Measurements from ENCODE around the gene WIZ. TPM values are rescaled to one million over a fixed set of nuclear protein-coding genes. Genes with fewer than 3 reads are reported as not detected.
A peak's percentile ranks its signal among the peaks of the same experiment; 100 is the strongest.
"Not testable (repeated sequence)": the region's sequence is repeated elsewhere in the genome, so short reads cannot be mapped to it uniquely, and the experiment has no call there.

The WIZ gene
- polyA plus RNA-seq, 3 donors from 2014 or later: 0.78 to 1.5 TPM; not detected in 1

DNA sequence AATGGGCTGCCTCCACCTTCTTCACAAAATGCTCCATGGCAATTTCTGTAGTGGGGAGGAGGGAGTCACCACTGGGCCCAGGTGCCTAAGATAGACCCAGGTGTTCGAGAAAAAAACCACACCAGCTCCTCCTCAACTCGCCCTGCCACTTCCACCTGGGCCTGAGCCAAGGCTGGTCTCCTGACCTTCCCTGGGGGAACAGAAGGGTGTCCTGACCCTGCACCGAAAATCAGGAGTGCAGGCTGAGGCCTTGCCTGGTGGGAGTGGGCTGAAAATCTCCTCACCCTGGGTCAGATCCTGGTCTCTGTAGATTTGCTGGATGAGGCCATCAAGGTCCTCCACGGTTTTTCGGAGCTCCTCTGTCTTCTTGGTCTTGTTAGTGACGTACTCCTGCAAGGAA is 52.5 kb downstream of the WIZ start:
- H3K4me1 Mint-ChIP-seq: no peaks in the 10 kb centered on the region
- no peak overlapping the region for H3K27ac Mint-ChIP-seq
- H3K4me3 Mint-ChIP-seq: no peak overlapping the region
- H3K36me3 Mint-ChIP-seq: peaks cover 10 to 31% (median 16%) of the 10 kb centered on the region in 3 donors
- no peaks in the 10 kb centered on the region for H3K9me3 Mint-ChIP-seq
- no peak for DNase-seq
- peaks cover 0 to 4% (median 2%) of the 10 kb centered on the region in 3 donors for H3K27me3 Mint-ChIP-seq (ENCODE audit: low read depth in 3 of 3)

DNA sequence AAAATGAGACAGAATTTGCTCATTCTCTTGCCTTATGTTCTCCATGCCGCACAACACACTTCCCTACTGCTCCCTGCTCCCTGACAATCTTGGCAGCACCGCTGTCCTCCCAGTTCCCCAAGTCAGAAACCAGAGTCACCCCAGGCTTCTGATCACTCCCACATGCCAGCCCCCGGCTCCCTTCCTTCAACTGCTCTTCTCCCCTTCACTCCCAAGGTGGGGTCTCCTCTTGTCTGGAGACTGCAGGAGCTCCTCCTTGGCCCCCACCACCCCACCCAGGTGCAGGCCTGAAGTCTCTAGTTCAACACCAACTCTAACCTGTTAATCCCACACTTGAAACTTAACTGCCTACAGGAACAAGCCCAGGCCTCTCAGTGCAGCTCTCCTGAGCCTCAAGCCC is 53.3 kb downstream of the WIZ start:
- H3K27ac Mint-ChIP-seq: peak overlapping the region in 4 of 6 donors; percentile 2 to 73 (median 46)
- peaks cover 0 to 4% (median 2%) of the 10 kb centered on the region in 3 donors for H3K27me3 Mint-ChIP-seq (ENCODE audit: low read depth in 3 of 3)

DNA sequence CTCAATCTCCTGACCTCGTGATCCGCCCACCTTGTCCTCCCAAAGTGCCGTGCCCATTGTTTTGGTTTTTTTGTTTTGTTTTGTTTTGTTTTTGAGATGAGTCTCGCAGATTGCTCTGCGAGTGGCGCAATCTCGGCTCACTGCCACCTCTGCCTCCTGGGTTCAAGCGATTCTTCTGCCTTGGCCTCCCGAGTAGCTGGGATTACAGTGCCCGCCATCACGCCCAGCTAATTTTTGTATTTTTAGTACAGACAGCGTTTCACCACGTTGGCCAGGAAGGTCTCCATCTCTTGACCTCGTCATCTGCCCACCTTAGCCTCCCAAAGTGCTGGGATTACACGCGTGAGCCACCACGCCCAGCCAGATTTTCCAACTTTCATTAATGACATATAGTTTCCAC is 54.5 kb downstream of the WIZ start:
- not testable (repeated sequence) for H3K27me3 Mint-ChIP-seq (ENCODE audit: low read depth in 3 of 3); H3K4me1 Mint-ChIP-seq; H3K9me3 Mint-ChIP-seq; DNase-seq; H3K4me3 Mint-ChIP-seq
- Mint-ChIP-seq H3K27ac (peak overlapping the region in 2 of 6 donors; percentile 9 to 53), H3K36me3 (peaks cover 10 to 37% (median 16%) of the 10 kb centered on the region in 3 donors)

More for the DNA sequence above, 53.3 kb downstream of the WIZ start:
- H3K9me3 Mint-ChIP-seq: no peaks in the 10 kb centered on the region
- H3K36me3 Mint-ChIP-seq: peaks cover 10 to 31% (median 16%) of the 10 kb centered on the region in 3 donors
- H3K4me1 Mint-ChIP-seq: no peaks in the 10 kb centered on the region
- no peak for DNase-seq
- no peak overlapping the region for H3K4me3 Mint-ChIP-seq

DNA sequence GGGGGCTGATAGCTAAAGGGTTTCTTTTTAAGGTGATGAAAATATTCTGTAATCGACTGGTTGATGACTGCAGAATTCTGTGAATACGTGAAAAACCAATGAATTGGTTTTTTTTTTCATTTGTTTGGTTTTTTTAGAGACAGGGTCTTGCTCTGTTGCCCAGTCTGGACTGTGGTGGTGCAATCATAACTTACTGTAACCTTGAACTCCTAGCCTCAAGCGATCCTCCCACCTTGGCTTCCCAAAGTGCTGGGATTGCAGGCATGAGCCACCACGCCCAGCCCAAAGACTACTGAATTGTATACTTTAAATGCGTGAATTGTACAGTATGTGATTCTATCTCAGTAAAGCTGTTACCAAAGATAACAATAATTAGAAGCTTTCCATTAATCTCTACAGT is 55.3 kb downstream of the WIZ start:
- Mint-ChIP-seq H3K36me3 (peaks cover 13 to 37% (median 16%) of the 10 kb centered on the region in 3 donors), H3K27ac (no peak overlapping the region), H3K4me3 (no peak overlapping the region), H3K27me3 (ENCODE audit: low read depth in 3 of 3) (peaks cover 0 to 4% (median 2%) of the 10 kb centered on the region in 3 donors), H3K9me3 (no peaks in the 10 kb centered on the region), H3K4me1 (no peaks in the 10 kb centered on the region)
- DNase-seq: no peak

DNA sequence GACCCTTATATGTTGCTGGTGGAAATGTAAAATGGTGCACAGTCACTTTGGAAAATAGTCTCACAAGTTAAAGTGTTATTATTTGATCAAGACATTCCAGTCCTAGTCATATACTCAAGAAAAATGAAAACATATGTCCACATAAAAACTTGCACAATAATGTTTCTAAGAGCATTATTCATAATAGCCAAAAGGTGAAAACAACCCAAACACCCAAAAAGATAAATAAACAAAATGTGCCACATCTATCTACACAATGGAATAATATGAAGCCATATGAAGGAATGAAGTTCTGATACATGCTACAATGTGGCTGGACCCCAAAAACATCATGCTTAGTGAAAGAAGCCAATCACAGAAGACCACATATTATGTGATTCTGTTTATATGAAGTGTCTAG is 55.8 kb downstream of the WIZ start:
- Mint-ChIP-seq H3K4me1 (no peaks in the 10 kb centered on the region), H3K27me3 (ENCODE audit: low read depth in 3 of 3) (peaks cover 0 to 4% (median 2%) of the 10 kb centered on the region in 3 donors), H3K4me3 (no peak overlapping the region), H3K36me3 (peaks cover 16 to 37% (median 16%) of the 10 kb centered on the region in 3 donors), H3K27ac (peak overlapping the region in 1 of 6 donors; percentile 47), H3K9me3 (no peaks in the 10 kb centered on the region)
- DNase-seq: no peak

DNA sequence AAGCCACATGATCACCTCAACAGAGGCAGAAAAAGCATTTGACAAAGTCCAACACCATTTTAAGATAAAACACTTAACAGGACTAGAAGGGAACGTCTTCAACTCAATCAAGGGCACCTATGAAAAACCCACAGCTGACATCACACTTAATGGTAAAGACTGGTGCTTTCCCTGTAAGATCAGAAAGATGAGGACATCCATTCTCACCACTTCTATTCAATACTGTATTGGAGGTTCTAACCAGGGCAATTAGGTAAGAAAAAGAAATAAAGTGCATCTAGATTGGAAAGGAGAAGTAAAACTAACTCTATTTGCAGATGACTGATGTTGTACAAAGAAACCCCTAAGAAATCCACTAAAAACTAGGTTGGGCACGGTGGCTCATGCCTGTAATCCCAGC is 58.9 kb downstream of the WIZ start:
- H3K9me3 Mint-ChIP-seq: no peaks in the 10 kb centered on the region
- DNase-seq: no peak
- peaks cover 5 to 19% (median 11%) of the 10 kb centered on the region in 3 donors for H3K36me3 Mint-ChIP-seq
- peak overlapping the region in 2 of 6 donors; percentile 2 to 25 for H3K27ac Mint-ChIP-seq
- H3K27me3 Mint-ChIP-seq (ENCODE audit: low read depth in 3 of 3): no peaks in the 10 kb centered on the region
- peaks cover 0 to 2% of the 10 kb centered on the region in 2 donors for H3K4me1 Mint-ChIP-seq
- no peak overlapping the region for H3K4me3 Mint-ChIP-seq

DNA sequence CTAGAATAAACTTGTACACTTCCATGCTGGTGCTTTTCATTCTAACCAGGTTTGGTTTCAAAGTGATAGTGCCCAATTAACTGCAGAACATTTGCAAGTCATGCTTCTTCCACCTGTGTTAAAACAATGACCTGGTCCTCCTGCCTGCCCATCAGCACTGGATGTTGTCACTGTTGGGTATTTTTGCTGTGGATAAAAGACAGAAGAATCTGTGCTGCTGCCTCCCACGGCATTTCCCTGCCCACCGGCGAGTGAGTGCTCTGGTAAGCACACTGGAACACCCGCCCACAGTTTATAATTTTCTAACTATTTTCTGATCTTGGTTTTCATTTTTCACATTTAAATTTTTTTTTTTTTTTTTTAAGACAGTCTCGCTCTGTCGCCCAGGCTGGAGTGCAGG is 67.9 kb downstream of the WIZ start:
- H3K36me3 Mint-ChIP-seq: peaks cover 0 to 3% (median 0%) of the 10 kb centered on the region in 3 donors
- H3K4me1 Mint-ChIP-seq: peaks cover 23 to 33% of the 10 kb centered on the region in 2 donors
- no peak for DNase-seq
- peak overlapping the region; percentile 44 to 84 (median 78) for H3K4me3 Mint-ChIP-seq
- no peaks in the 10 kb centered on the region for H3K9me3 Mint-ChIP-seq
- peaks cover 10 to 13% (median 11%) of the 10 kb centered on the region in 3 donors for H3K27me3 Mint-ChIP-seq (ENCODE audit: low read depth in 3 of 3)
- H3K27ac Mint-ChIP-seq: peak overlapping the region in 4 of 6 donors; percentile 32 to 77 (median 74)

DNA sequence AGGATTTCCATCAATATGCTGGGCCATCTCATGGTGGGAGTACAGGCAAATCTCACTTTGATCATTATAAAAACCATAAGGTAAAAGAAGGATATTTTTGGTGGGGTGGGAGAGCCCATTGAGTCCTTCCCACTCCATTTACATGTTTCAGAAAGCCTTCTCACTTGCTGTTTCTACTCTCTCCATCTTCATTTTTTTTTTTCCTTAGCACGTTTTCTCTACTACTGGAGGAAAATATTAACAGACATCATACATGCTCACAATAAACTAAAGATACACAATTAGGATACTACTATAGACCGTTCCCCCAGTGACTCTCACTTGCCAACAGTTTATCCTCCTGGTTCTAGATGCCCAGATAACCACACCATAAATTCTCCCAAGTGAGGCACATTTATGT is 68.3 kb downstream of the WIZ start:
- Mint-ChIP-seq H3K4me3 (peak overlapping the region; percentile 44 to 84 (median 78)), H3K4me1 (peaks cover 26 to 38% of the 10 kb centered on the region in 2 donors), H3K27ac (peak overlapping the region in 4 of 6 donors; percentile 32 to 77 (median 74)), H3K36me3 (peaks cover 0 to 3% (median 0%) of the 10 kb centered on the region in 3 donors), H3K27me3 (ENCODE audit: low read depth in 3 of 3) (peaks cover 10 to 13% (median 11%) of the 10 kb centered on the region in 3 donors), H3K9me3 (no peaks in the 10 kb centered on the region)
- no peak for DNase-seq

DNA sequence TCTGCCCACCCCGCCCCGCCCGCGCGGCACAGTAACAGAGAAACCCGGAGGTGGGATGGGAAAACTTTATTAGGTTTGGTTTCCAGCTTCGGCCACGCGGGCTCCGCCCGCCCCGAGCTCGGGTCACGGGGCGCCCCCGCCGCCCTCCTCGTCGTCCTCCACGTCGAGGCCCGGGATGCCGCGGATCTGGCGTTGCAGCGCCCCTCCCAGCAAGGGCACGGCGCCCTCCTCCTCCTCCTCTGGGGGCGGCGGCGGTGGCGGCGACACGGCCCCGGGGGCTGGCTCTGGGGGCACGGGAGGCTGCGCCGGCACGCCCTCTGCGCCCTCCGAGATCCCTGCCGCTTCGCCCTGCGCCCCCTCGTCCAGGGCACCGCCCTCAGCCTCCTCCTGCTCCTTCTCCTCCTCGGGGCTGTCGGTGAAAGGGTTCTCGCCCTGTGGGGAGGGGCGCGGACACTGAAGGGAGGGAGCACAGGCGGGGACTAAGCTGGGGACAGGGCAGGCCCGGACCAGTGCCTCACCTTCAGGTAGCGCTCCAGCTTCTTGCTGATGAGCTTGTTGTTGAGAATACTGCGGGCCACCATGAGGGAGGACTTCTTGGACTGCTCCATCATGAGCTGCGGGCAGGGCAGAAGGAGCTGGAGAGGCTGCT is 69.6 kb downstream of the WIZ start:
- Mint-ChIP-seq H3K9me3 (no peaks in the 10 kb centered on the region), H3K4me1 (peaks cover 28 to 43% of the 10 kb centered on the region in 2 donors)
- DNase-seq: no peak

DNA sequence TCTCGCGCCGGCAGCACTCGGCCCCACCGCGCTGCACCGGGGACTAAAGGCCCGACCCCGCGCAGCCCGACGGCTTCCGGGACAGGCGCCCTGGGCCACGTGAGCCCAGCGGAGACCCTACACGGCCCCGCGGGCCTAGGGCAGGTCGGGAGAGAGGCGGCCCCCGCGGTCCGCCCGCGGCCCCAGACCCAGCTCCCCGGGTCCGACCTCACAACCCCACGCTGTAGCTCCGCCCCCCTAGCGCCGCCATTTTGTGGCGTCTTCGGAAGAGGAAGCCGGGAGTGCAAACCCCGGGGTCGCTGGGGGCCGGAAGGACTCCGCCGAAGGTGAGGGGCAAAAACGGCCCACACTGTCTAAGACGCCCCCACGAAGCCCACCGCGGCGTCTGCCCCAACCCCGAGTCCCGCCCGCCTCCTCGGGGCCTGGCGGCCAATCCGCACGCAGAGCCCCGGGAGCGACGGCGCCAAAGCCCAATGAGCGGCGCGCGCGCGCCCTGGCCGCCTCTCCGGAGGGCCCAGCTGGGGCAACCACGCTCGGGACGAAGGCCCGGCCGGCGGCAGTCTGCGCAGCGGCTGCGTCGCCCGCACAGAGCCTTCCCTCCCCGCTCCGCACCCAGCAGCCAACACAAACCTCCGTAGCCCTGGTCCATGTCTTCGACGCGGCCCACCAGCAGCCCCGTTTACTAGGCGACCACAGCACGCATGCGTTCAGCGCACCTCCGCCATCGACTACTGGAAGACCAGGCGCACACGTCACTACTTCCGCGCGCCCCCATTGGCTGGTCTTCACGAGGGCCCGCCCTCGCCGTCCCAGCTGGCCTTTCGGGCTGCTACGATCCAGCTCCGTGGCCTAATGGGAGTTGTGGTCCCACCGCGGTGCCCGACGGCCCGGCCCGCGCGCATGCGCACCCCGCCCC is 70.4 kb downstream of the WIZ start, which contains the start of gene AKAP8:
Gene AKAP8, minus strand, starts transcription at position 705 of the 916 bp plus-strand sequence. Its CDS starts 56 bp downstream, at position 649.
- peaks cover 31 to 45% of the 10 kb centered on the region in 2 donors for H3K4me1 Mint-ChIP-seq
- peak; percentile 98 to 99 (median 99) for DNase-seq
- H3K4me3 Mint-ChIP-seq: peak within 1 kb of the TSS; percentile 94 to 100 (median 100)
- peaks cover 10 to 13% (median 11%) of the 10 kb centered on the region in 3 donors for H3K27me3 Mint-ChIP-seq (ENCODE audit: low read depth in 3 of 3)
- H3K27ac Mint-ChIP-seq: peak within 1 kb of the TSS; percentile 96 to 100 (median 100)
- peaks cover 0 to 3% (median 0%) of the 10 kb centered on the region in 3 donors for H3K36me3 Mint-ChIP-seq
- H3K9me3 Mint-ChIP-seq: no peaks in the 10 kb centered on the region

More for the DNA sequence above, 69.6 kb downstream of the WIZ start:
- Mint-ChIP-seq H3K36me3 (peaks cover 0 to 3% (median 0%) of the 10 kb centered on the region in 3 donors), H3K27ac (peak overlapping the region; percentile 76 to 100 (median 98)), H3K27me3 (ENCODE audit: low read depth in 3 of 3) (peaks cover 10 to 13% (median 11%) of the 10 kb centered on the region in 3 donors), H3K4me3 (peak overlapping the region; percentile 94 to 100 (median 100))

DNA sequence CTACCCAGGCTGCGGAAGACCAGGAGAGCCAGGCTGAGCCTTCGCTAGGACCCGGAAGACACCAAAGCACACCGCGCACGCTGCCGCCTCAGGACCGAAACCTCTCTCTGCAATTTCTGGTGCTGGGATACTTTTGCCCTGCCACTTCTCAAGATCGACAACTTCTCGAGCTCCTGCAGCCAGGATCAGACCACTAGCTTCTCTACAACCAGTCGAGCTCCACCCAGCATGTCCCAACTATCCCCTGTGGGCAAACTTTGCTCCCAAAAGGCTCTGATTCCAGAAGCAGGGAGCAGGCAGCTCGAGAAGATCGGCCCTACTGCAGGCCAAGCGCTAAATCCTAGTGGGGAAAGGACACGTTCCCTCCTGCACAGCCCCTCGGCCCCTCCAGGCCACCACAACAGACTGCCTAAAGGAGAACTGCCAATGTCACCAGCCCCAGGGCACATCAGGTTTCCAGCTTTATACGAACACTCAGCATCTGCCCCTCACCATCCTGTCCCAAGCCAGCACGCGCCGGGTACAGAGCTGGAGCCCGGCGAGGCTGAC is 71.1 kb downstream of the WIZ start:
- Mint-ChIP-seq H3K4me3 (peak overlapping the region; percentile 94 to 100 (median 100)), H3K4me1 (peaks cover 35 to 45% of the 10 kb centered on the region in 2 donors), H3K27me3 (ENCODE audit: low read depth in 3 of 3) (peaks cover 10 to 13% (median 11%) of the 10 kb centered on the region in 3 donors), H3K36me3 (peaks cover 0 to 3% (median 0%) of the 10 kb centered on the region in 3 donors), H3K9me3 (no peaks in the 10 kb centered on the region), H3K27ac (peak overlapping the region; percentile 90 to 97 (median 96))
- peak; percentile 47 to 54 (median 54) for DNase-seq

DNA sequence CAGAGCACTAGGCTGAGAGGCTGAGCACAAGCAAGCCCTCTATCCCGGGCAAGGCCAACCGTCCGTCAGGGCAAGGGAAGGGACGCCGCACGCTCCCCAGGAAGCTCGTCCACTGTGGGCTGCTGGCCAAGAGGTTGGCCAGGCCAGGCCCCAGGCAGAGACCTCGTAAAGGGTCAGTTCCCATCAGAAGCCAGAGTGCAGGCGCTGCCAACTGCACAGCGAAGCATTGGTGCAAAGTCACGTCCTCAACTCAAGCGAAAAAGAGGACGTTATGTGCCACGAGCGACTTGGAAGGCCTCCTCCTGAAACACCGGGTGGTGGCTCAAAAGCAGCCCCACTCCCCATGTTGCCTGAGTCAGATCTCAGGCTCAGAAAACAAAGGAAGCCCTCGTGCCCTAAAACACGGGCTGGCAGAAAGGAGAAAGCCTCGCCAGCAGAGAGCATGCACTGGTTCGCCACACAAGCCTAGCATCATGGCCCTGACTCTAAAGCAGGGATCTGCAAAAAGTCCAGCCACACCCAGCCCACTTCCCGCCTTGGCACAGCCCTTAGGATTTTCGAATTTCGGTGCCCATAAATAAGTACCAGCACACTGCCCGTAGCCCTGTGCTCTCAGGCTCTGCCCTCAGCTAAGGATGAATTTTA is 74.8 kb downstream of the WIZ start:
- Mint-ChIP-seq H3K4me3 (peak overlapping the region in 1 of 5 donors; percentile 18), H3K9me3 (no peaks in the 10 kb centered on the region), H3K27me3 (ENCODE audit: low read depth in 3 of 3) (peaks cover 6 to 12% (median 11%) of the 10 kb centered on the region in 3 donors), H3K4me1 (peaks cover 28 to 30% of the 10 kb centered on the region in 2 donors), H3K27ac (no peak overlapping the region), H3K36me3 (peaks cover 3 to 21% (median 4%) of the 10 kb centered on the region in 3 donors)
- DNase-seq: no peak

All from immature natural killer cell (primary cell).